Spinal cord (tissue), 10 donors: ENCODE results near the gene GSAP. TPM values are rescaled to one million over a fixed set of nuclear protein-coding genes. Genes with fewer than 3 reads are reported as not detected.
"Not testable (repeated sequence)": the region's sequence is repeated elsewhere in the genome, so short reads cannot be mapped to it uniquely, and the experiment has no call there.

Experiments
- DNase-seq, 6 donors: peaks; one replicate each; pipeline versions ENCODE4 v3.0.0 to v3.0.0-alpha.2; 2013 to 2015; ENCODE audit warnings: low spot score in 6 of 6, low read depth in 4 of 6
- H3K27ac ChIP-seq: one replicate; pipeline ENCODE4 v1.5.1; 2013; ENCODE audit warnings: low read depth, low read length, control low read depth
- H3K27me3 ChIP-seq: one replicate; pipeline ENCODE4 v1.6.1; 2013; ENCODE audit warnings: low read length; ENCODE audit not compliant: control insufficient read depth, insufficient read depth
- H3K36me3 ChIP-seq: one replicate; pipeline ENCODE4 v1.6.1; 2013; ENCODE audit warnings: low read length; ENCODE audit not compliant: control insufficient read depth, insufficient read depth
- H3K4me1 ChIP-seq: one replicate; pipeline ENCODE4 v1.6.1; 2013; ENCODE audit warnings: low read length; ENCODE audit not compliant: control insufficient read depth, insufficient read depth
- H3K4me3 ChIP-seq: one replicate; pipeline ENCODE4 v1.5.1; 2013; ENCODE audit warnings: low read depth, low read length, control low read depth
- H3K9me3 ChIP-seq: one replicate; pipeline ENCODE4 v1.6.1; 2013; ENCODE audit warnings: low read length; ENCODE audit not compliant: control insufficient read depth, insufficient read depth
- WGBS: methylation state at CpG from one replicate; pipeline ENCODE4 v1.1.5; 2013; ENCODE audit warnings: missing lambda C conversion rate; ENCODE audit not compliant: insufficient coverage; 5-methylcytosine and 5-hydroxymethylcytosine counted together
- long read RNA-seq, 4 donors: transcript quantifications; one replicate each; lab custom pipeline, GENCODE V29; 2026
- polyA plus RNA-seq, 2 donors: library from polyadenylated mRNA; unstranded; fragments of 120-200 nt; gene quantifications; one replicate each; pipeline ENCODE4 v1.2.1, GENCODE V29; 2013; ENCODE audit not compliant: insufficient read length in 2 of 2
- total RNA-seq, 2 donors: library from RNA; depleted of rRNA in 1 of 2; stranded (reverse); fragments of 120-200 nt in 1 of 2; fragments of >200 nt in 1 of 2; gene quantifications; one replicate each; pipeline versions ENCODE4 v1.2.3 to v1.2.4, GENCODE V29; 2013 to 2014
- donor health status: healthy.

Gene GSAP, protein sequence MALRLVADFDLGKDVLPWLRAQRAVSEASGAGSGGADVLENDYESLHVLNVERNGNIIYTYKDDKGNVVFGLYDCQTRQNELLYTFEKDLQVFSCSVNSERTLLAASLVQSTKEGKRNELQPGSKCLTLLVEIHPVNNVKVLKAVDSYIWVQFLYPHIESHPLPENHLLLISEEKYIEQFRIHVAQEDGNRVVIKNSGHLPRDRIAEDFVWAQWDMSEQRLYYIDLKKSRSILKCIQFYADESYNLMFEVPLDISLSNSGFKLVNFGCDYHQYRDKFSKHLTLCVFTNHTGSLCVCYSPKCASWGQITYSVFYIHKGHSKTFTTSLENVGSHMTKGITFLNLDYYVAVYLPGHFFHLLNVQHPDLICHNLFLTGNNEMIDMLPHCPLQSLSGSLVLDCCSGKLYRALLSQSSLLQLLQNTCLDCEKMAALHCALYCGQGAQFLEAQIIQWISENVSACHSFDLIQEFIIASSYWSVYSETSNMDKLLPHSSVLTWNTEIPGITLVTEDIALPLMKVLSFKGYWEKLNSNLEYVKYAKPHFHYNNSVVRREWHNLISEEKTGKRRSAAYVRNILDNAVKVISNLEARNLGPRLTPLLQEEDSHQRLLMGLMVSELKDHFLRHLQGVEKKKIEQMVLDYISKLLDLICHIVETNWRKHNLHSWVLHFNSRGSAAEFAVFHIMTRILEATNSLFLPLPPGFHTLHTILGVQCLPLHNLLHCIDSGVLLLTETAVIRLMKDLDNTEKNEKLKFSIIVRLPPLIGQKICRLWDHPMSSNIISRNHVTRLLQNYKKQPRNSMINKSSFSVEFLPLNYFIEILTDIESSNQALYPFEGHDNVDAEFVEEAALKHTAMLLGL
- total RNA-seq = 10 to 100 TPM; 11.2 to 18.4 TPM
- polyA plus RNA-seq = 10 to 100 TPM; 13.4 to 16.0 TPM
- long read RNA-seq, donor 1, partial matches to known transcripts = 79 of 85 reads
- long read RNA-seq, donor 1, other reads (novel, unspliced or antisense) = 5 of 85 reads
- long read RNA-seq, donor 2 = 0 reads
- long read RNA-seq, donor 3 = 0 reads
- long read RNA-seq, donor 4, partial matches to known transcripts = 5 of 10 reads
- long read RNA-seq, donor 4, other reads (novel, unspliced or antisense) = 0 of 10 reads

- WGBS = under 1% methylated on average over 90 of the region's 93 CpGs
- Histone ChIP-seq H3K36me3 (no peaks in the 10 kb centered on the region), H3K4me1 (peaks cover 4% of the 10 kb centered on the region), H3K9me3 (no peaks in the 10 kb centered on the region), H3K27me3 (no peaks in the 10 kb centered on the region), H3K27ac (peak within 1 kb of the TSS; percentile 1), H3K4me3 (peak within 1 kb of the TSS; percentile 55)
- DNase-seq = peak in 3 of 6 donors; percentile 11 to 73 (median 63)
These were observed at the start of gene GSAP for GRCh38 chr7:77415823-77416620. TSS of gene GSAP (minus strand) at chr7:77416349. CDS start at chr7:77416321, 28 bp downstream.

DNA sequence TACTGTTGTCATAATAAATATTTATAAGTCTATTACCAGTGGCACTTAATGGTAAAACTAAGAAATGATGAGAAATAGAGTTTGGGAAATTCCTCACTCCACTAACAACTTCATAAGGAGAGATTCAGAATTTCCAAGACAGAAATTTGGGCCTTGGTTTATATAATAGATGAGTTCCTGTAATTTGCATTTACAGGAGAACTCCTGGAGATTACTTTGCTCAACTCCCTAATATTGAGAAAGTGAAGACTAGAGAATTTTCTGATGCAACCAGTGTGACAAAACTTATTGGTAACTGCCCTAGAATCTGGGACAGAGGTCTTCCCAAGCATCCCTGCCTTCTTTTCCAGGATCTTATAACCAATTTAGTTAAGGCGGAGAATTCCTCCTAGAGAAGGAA, 49.1 kb upstream of the GSAP start:
- Histone ChIP-seq H3K27me3 (no peaks in the 10 kb centered on the region), H3K36me3 (no peaks in the 10 kb centered on the region), H3K4me1 (no peaks in the 10 kb centered on the region), H3K4me3 (no peak overlapping the region), H3K27ac (no peak overlapping the region), H3K9me3 (no peaks in the 10 kb centered on the region)
- WGBS = no CpG with 5 or more reads among the region's 1 CpG
- DNase-seq = no peak

DNA sequence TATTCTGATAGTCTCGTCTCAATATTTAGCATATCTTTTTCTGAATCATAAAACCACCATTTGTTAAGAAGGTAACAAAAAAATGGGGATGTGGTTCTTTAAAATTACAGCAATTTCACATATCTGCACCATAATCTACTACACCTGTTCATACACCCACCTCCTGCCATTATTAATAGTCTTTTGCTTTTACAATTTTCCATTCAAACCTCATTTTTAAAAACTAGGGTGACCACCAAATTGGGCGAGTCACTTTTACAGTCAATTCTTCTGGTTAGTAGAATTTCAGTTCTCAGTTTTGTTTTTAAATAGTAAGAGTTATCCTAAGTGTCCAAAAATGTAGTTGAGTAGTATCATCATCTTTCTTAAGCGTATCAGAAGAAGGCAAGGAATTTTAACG, 48.4 kb upstream of the GSAP start:
- Histone ChIP-seq H3K27me3 (no peaks in the 10 kb centered on the region), H3K9me3 (no peaks in the 10 kb centered on the region), H3K4me3 (no peak overlapping the region), H3K27ac (no peak overlapping the region), H3K4me1 (no peaks in the 10 kb centered on the region), H3K36me3 (no peaks in the 10 kb centered on the region)
- whole genome bisulfite sequencing = no CpG with 5 or more reads among the region's 4 CpGs
- DNase-seq = no peak

GRCh38 chr7:77463632-77464031, 47.5 kb upstream of the GSAP start:
- not testable (repeated sequence) for H3K36me3 ChIP-seq, H3K27me3 ChIP-seq, H3K9me3 ChIP-seq, H3K4me3 ChIP-seq, DNase-seq, H3K27ac ChIP-seq, H3K4me1 ChIP-seq
- WGBS = 93% methylated on average over 6 of the region's 6 CpGs

GRCh38 chr7:77461842-77462241, 45.7 kb upstream of the GSAP start:
- no peak overlapping the region for H3K27ac ChIP-seq
- 98% methylated on average over 5 of the region's 6 CpGs for WGBS
- H3K36me3 ChIP-seq = no peaks in the 10 kb centered on the region
- no peak for DNase-seq
- no peaks in the 10 kb centered on the region for H3K9me3 ChIP-seq
- H3K27me3 ChIP-seq = no peaks in the 10 kb centered on the region
- no peak overlapping the region for H3K4me3 ChIP-seq
- no peaks in the 10 kb centered on the region for H3K4me1 ChIP-seq

- H3K4me1 ChIP-seq = no peaks in the 10 kb centered on the region
- no peak overlapping the region for H3K27ac ChIP-seq
- no peak overlapping the region for H3K4me3 ChIP-seq
- 88% methylated on average over 1 of the region's 3 CpGs for WGBS
- H3K9me3 ChIP-seq = no peaks in the 10 kb centered on the region
- no peaks in the 10 kb centered on the region for H3K27me3 ChIP-seq
- DNase-seq = no peak
- no peaks in the 10 kb centered on the region for H3K36me3 ChIP-seq
These were observed 45.1 kb upstream of the GSAP start for GRCh38 chr7:77461246-77461645.

DNA sequence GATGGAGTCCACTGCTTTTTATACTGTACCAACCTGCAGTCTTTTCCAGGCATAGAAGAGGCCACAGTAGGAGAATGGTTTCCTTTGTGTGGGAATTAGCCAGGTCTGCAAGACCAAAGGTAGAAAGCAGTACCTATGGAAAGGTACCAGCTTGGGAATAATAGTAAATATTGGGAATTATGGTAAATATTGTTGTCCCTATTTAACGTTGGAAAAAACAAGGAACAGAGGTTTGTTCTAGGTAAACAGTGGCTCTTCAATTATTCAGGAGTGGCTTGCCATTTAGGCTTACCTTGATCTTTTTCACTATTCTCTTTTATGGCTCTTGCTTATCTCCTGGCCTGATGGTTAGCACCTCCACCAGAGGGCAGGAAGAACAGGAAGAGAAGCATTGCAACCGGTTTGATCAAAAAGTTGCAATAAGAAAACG, 43.9 kb upstream of the GSAP start:
- H3K27ac ChIP-seq = no peak overlapping the region
- H3K4me3 ChIP-seq = no peak overlapping the region
- H3K4me1 ChIP-seq = no peaks in the 10 kb centered on the region
- DNase-seq = no peak
- no peaks in the 10 kb centered on the region for H3K9me3 ChIP-seq
- no peaks in the 10 kb centered on the region for H3K36me3 ChIP-seq
- 56% methylated on average over 1 of the region's 3 CpGs for WGBS
- no peaks in the 10 kb centered on the region for H3K27me3 ChIP-seq

DNA sequence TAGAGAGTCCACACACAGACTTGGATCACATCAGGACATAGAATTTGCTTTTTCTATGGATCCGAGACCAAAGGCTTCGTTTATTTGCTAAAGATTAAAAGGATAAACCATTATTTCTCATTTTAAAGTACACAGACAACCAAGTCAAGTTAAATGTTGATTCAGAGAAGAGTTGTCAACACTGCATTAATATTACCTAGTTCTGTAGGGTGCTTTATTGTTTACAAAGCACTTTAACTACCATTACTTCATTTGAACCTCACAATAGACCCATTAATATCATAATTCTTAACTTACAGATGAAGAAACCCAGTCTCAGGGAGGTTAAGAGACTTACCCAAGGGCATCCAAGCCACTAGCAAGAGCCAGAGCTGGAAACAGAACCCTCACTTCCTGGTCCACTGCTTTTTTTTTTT, 43.2 kb upstream of the GSAP start:
- DNase-seq = no peak
- Histone ChIP-seq H3K27ac (no peak overlapping the region), H3K36me3 (no peaks in the 10 kb centered on the region), H3K4me1 (no peaks in the 10 kb centered on the region), H3K9me3 (no peaks in the 10 kb centered on the region), H3K27me3 (no peaks in the 10 kb centered on the region), H3K4me3 (no peak overlapping the region)
- no CpG with 5 or more reads among the region's 2 CpGs for WGBS

- no peak overlapping the region for H3K27ac ChIP-seq
- no peaks in the 10 kb centered on the region for H3K4me1 ChIP-seq
- H3K4me3 ChIP-seq = no peak overlapping the region
- no CpG with 5 or more reads among the region's 3 CpGs for WGBS
- no peaks in the 10 kb centered on the region for H3K36me3 ChIP-seq
- no peaks in the 10 kb centered on the region for H3K27me3 ChIP-seq
- DNase-seq = no peak
- H3K9me3 ChIP-seq = no peaks in the 10 kb centered on the region
These were observed 42.6 kb upstream of the GSAP start for GRCh38 chr7:77458786-77459185.
